CD4-positive, alpha-beta T cell treated with Interleukin-4 for 4 hours (primary cell): ENCODE measurements around the gene H2BW2.
"Not testable (repeated sequence)": the region's sequence is repeated elsewhere in the genome, so short reads cannot be mapped to it uniquely, and the experiment has no call there.

ENCODE experiments used
- DNase-seq: peaks from one replicate; pipeline ENCODE4 v3.0.0-alpha.2; 2020

The H2BW2 gene

GRCh38 chrX:104039689-104040505 lies at the start of gene H2BW2:
Gene H2BW2 (plus strand): TSS chrX:104039956. CDS start chrX:104039995, 39 bp downstream.
- no peak for DNase-seq

GRCh38 chrX:103999234-103999633 lies 40.5 kb upstream of the H2BW2 start:
- DNase-seq, result no peak

- DNase-seq, result no peak
Observed at GRCh38 chrX:104008831-104009230, 30.9 kb upstream of the H2BW2 start.

GRCh38 chrX:104013158-104013557 lies 26.6 kb upstream of the H2BW2 start:
- no peak for DNase-seq

- DNase-seq, result no peak
Observed at GRCh38 chrX:104013606-104014005, 26.1 kb upstream of the H2BW2 start, which contains the start of gene H2BW1. Gene H2BW1 (minus strand): TSS chrX:104013708. CDS start chrX:104013576, 132 bp downstream.

- not testable (repeated sequence) for DNase-seq
Observed at GRCh38 chrX:104015576-104015975, 24.2 kb upstream of the H2BW2 start.

GRCh38 chrX:104018126-104018525 lies 21.6 kb upstream of the H2BW2 start:
- no peak for DNase-seq

- DNase-seq, result no peak
Observed at GRCh38 chrX:104041003-104041402, 1.2 kb downstream of the H2BW2 start.

GRCh38 chrX:104045642-104046041 lies 5.9 kb downstream of the H2BW2 start:
- no peak for DNase-seq

- DNase-seq, result no peak
Observed at GRCh38 chrX:104047171-104047570, 7.4 kb downstream of the H2BW2 start.

GRCh38 chrX:104054956-104055355 lies 15.2 kb downstream of the H2BW2 start:
- DNase-seq, result not testable (repeated sequence)

GRCh38 chrX:104062636-104063035 lies 22.9 kb downstream of the H2BW2 start:
- not testable (repeated sequence) for DNase-seq

- DNase-seq, result not testable (repeated sequence)
Observed at GRCh38 chrX:104075778-104076445, 36.2 kb downstream of the H2BW2 start, which contains the start of gene TMSB15C. Gene TMSB15C (minus strand): TSS chrX:104076236.

GRCh38 chrX:104077854-104078253 lies 38.1 kb downstream of the H2BW2 start:
- not testable (repeated sequence) for DNase-seq

- DNase-seq, result no peak
Observed at GRCh38 chrX:104084063-104084462, 44.3 kb downstream of the H2BW2 start.

- DNase-seq, result no peak
Observed at GRCh38 chrX:104084534-104085277, 45.0 kb downstream of the H2BW2 start.

GRCh38 chrX:104085477-104085876 lies 45.7 kb downstream of the H2BW2 start:
- DNase-seq, result no peak

GRCh38 chrX:104085919-104086318 lies 46.2 kb downstream of the H2BW2 start:
- DNase-seq, result no peak
